GM21390 (cell line): ENCODE data around the gene ABHD18.
"Not testable (repeated sequence)": the region's sequence is repeated elsewhere in the genome, so short reads cannot be mapped to it uniquely, and the experiment has no call there.

ENCODE experiments used
- ATAC-seq: cut with Tn5 transposase; IDR thresholded peaks from one replicate; pipeline ENCODE4 v1.9.1; 2021; ENCODE audit not compliant: unreplicated experiment

The ABHD18 gene

GRCh38 chr4:127988638-127989037, 23.4 kb downstream of the ABHD18 start:
- no peak for ATAC-seq

DNA sequence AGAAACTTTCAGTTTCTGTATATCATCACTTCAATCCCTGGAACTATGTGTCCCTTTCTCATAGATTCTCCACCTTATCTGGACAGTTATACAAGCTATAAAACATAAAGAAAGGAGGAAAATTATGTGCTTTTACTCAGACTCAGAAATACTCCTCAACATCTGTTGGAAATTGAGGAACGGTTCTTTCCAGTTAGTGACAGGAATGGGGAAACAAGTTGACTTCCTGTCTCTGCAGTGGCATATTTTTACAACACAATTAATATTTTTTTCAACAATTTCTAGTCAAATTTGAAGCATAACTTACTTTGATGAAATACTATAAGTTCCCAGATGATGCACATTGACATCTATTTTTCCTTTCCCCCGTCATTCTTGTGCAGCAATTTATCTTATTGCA, 27.9 kb downstream of the ABHD18 start:
- ATAC-seq, result no peak

DNA sequence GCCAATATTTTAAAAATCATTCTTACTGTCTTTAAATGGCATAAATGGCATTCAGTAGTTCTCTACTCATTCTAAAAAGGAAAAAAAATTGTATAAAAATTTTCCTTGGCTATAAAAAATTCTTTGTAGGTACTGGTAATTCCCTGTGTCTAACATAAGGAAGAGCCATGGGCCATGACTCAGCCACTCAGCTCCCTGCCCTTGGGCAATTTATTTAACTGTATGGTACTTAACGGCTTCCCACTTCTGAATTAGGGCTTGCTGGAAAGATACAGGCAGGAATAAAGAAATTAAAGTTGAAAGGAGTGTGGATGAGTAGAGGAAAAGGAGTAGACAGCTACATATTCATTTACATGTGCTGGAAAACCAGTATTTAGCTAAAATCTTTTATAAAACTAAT, 30.6 kb downstream of the ABHD18 start:
- no peak for ATAC-seq

DNA sequence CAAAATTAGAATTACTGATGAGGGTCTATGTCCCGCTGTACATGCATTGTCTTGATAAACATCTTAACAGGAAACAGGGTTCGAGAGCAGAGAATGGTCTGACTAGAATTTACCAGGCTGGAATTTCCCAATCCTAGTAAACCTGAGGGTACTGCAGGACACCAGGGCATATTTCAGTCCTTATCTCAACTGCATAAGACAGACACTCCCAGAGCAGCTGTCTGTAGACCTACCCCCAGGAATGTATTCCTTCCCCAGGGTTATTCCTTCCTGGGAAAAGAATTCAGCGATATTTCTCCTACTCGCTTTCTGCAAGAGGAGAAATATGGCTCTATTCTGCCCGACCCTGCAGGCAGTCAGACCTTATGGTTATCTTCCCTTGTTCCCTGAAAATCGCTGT, 31.3 kb downstream of the ABHD18 start:
- not testable (repeated sequence) for ATAC-seq

DNA sequence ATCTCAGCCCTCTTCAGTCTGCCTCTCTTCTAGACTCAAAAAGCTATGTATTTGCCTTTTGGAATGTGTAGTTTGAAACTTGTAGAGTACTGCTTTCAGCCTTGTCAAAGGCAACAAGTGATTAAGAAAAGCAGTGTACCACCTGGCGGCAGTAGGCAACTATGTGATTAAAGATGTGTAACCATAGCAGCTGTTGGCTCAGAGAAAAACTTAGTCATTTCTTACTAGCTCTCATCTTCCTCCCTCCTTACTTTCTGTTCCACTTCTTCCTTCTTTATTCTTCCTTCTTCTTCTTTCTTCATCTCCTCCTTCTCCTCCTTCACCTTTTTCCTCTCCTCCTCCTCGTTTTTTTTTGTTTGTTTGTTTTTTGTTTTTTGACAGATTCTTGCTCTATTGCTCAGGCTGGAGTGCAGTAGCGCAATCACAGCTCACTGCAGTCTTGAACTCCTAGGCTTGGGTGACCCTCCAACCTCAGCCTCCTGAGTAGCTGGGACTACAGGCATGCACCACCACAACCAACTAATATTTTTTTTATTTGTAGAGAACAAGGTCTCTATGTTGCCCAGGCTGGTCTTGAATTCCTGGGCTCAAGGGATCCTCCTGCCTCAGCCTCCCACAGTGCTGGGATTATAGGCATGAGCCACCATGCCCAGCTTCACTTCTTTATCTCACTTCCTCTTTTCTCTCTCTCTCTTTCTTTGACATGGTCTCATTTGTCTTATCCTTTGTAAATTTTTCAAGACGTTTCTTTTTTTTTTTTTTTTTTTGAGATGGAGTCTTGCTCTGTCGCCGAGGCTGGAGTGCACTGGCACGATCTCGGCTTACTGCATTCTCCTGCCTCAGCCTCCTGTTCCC, 32.6 kb downstream of the ABHD18 start:
- ATAC-seq, result peak; percentile 99

DNA sequence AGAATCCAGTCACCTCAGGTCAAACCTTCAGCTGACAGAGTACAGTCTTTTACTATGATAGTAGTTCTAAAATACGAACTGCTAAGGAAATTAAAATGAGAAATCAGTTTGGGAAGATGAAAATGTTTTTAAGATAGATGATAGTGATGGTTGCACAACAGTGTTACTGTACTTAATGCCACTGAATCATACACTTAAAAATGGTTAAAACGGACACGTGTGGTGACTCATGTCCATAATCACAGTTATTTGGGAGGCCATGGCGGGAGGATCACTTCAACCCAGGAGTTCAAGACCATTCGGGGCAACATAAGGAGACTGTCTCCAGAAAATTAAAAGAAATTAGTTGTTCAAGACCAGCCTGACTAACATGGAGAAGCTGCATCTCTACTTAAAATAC, 41.4 kb downstream of the ABHD18 start:
- no peak for ATAC-seq

DNA sequence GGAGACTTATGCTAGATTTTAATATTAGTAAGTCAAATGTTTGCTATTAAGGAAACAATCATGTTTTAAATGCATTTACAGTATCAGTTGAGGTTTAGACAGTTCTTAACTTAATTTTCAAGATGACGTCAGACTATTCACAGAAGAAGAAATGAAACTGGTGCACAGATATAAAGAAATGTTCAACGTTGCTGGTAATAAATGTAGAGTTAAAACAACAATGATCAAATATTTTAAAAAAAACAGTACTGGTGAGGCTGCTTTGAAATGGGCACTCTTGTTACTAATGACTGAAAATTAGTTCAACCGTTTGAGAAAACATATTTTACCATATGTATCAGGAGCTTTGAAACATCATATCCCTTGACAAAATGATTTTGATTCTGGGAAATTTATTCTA, 44.2 kb downstream of the ABHD18 start:
- no peak for ATAC-seq

DNA sequence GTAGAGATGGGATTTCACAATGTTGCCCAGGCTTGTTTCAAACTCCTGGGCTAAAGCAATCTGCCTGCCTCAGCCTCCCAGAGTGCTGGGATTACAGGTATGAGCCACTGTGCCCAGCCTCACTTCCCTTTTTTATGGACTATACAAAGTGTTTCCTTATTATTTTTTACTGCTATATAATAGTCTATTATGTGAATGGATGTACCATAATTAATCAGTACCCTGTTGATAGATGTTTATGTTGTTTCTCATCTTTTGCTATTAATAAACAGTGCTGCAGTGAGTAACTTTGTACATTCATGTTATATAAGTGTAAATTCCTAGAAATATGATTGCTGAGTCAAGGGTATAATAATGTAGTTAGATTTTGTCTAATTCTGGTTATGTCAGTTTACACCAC, 60.1 kb downstream of the ABHD18 start:
- ATAC-seq, result no peak

DNA sequence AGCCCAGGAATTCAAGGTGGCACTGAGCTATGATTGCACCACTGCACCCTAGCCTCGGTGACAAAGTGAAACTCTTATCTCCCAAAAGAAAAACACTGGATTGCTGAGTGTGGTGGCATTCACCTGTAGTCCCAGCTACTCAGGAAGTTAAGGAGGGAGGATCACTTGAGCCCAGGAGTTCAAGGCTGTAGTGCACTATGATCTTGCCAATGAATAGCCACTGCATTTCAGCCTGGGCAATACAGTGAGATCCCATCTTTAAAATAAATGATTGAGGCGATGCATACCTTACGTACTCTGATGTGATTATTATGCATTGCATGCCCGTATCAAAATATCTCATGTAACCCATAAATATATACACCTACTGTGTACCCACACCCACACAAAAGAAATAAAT, 64.7 kb downstream of the ABHD18 start:
- ATAC-seq, result no peak

- no peak for ATAC-seq
Observed at GRCh38 chr4:128031756-128032384, 66.7 kb downstream of the ABHD18 start.

GRCh38 chr4:128039568-128039967, 74.4 kb downstream of the ABHD18 start:
- no peak for ATAC-seq

DNA sequence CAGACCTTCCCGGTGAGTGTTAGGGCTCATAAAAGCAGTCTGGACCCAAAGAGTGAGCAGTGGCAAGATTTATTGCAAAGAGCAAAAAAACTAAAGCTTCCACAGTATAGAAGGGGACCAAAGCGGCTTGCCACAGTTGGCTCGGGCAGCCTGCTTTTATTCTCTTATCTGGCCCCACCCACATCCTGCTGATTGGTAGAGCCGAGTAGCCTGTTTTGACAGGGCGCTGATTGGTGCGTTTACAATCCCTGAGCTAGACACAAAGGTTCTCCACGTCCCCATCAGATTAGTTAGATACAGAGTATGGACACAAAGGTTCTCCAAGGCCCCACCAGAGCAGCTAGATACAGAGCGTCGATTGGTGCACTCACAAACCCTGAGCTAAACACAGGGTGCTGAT, 81.8 kb downstream of the ABHD18 start:
- ATAC-seq, result not testable (repeated sequence)

DNA sequence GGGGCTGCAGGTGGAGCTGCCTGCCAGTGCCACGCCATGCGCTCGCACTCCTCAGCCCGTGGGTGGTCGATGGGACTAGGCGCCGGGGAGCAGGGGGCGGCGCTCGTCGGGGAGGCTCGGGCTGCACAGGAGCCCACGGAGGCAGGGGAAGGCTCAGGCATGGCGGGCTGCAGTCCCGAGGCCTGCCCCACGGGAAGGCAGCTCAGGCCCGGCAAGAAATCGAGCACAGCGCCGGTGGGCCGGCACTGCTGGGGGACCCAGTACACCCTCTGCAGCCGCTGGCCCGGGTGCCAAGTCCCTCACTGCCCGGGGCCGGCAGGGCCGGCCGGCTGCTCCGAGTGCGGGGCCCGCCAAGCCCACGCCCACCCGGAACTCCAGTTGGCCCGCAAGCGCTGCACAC, 82.3 kb downstream of the ABHD18 start:
- not testable (repeated sequence) for ATAC-seq

DNA sequence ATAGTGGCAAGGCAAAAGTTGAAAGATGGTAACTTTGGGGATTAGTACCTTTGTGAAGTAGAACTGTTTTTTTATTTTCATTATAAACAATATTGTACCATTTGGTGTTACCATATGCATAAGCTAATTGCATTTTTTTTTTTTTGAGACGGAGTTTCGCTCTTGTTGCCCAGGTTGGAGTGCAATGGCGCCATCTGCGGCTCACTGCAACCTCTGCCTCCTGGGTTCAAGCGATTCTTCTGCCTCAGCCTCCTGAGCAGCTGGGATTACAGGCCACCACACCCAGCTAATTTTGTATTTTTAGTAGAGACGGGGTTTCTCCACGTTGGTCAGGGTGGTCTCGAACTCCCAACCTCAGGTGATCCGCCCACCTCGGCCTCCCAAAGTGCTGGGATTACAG, 86.0 kb downstream of the ABHD18 start:
- not testable (repeated sequence) for ATAC-seq

DNA sequence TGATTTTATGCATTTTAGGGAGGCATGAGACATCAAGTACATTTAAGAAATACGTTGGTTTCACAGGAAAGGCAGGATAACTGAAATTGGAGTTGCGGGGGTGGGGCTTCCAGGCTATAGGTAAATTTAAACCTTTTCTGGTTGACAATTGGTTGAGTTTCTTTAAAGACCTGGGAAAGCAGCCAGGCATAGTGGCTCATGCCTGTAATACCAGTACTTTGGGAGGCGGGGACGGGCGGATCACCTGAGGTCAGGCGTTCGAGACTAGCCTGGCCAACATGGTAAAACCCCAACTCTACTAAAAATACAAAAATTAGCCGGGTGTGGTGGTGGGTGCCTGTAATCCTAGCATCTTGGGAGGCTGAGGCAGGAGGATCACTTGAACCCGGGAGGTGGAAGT, 89.7 kb downstream of the ABHD18 start:
- not testable (repeated sequence) for ATAC-seq

DNA sequence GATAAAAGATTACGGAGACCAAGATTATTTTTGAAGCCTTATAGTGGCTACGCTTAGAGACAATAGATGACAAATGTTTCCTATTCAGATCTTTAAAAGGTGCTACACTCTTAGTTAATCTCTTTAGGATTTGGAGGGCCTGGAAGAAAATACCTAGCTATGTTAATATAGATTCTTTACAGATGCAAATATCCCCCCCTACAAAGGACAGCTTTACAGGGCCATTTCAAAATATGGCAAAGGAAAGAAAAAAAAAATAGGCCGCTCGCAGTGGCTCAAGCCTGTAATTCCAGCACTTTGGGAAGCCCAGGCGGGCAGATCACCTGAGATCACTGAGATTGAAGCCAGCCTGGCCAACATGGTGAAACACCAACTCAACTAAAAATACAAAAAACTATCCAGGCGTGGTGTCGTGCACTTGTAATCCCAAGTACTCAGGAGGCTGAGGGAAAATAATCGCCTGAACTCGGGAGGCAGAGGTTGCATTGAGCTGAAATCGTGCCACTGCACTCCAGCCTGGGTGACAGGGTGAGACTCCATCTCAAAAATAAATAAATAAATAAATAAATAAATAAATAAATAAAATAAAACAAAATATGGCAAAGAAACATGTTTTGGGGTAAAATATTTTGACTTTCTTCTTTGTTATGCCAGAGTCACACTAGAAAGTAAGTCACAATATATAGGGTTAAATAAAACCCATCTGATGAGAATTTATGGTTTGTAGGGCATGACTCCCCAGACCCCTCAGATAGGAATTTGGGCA, 90.4 kb downstream of the ABHD18 start:
- ATAC-seq, result not testable (repeated sequence)

GRCh38 chr4:128056396-128056795, 91.2 kb downstream of the ABHD18 start:
- no peak for ATAC-seq

DNA sequence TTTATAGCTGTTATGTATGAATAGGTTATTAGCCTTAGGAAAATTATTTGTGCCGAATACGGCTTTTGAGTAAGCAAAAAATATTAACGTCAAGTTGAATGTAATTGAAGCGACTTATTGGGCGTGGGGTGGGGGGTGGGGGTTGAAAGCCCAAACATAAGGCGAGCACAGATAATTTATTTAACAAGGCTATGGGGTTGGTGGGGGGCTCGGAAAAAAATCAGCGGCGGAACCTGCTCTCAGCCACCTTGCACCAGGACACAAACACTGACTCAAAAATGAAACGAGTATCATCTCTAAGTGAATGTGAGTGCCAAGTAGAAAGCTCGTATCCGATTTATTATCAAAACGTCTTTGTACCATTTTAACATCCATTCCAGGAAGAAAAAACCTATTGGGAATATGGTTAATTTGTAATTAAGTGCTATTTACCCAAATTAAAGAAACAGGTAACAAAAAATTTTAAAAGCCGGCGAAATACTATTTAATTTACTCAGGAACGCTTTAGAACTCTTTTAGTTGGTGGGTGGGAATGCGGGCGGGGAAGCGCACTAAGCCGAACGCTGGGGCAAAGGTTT, 95.0 kb downstream of the ABHD18 start:
- no peak for ATAC-seq

DNA sequence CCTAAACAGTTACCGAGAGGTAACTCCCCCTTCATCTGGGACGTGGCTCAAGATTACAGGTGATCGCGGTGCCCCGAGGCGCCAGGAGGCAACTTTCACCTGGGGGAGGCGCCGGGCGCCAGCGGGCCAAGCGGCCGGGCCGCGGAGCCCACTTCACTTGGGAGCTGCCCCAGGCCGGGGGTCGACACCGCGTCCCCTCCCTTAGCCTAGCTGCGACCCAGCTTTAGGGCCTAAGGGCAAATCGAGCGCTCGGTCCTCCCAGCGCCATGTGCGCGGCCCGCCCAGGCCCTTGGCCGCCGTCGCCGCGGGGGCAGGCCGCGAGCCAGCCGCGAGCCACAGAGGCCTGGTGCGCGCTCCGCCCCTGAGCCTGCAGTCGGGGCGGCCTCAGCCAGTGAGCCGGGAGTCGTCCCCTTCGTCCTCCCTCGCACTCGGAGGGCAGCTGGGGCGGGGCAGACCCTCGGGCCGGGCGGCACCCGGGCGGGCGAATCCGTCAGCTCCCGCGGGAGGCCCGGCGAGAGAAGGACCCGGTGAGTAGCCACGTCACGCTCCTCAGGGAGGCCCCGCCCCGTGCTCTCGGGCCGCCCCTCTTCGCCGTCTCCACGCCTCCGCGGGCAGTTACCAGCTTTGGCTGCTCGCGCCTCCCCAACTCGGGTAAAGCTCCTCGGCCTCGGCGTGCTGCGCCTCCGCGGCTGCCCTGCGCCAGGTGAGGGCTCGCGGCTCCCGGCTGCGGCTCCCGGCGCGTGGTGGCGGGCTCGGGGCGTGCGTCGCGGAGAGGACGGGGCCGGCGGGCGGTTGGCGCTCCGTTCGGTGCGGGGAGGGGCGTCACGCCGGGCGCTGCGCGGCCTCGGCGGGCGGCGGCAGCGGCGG, 95.7 kb downstream of the ABHD18 start, which contains the start of gene LARP1B:
Gene LARP1B (plus strand): TSS at position 614 of the 867 bp plus-strand sequence. CDS start 13,640 bp downstream, outside the sequence.
- ATAC-seq, result peak; percentile 87
